NCI-H510A treated with DMSO at 0.1 percent for 48 hours (cell line): Measurements from ENCODE around the gene TBC1D2B.
"Not testable (repeated sequence)": the region's sequence is repeated elsewhere in the genome, so short reads cannot be mapped to it uniquely, and the experiment has no call there.

ENCODE experiments used
- DNase-seq: peaks from one replicate; lab custom pipeline; 2025; lab: John Stamatoyannopoulos, UW

Gene TBC1D2B

GRCh38 chr15:77988347-77989295, 88.9 kb downstream of the TBC1D2B start:
- peak; percentile 20 for DNase-seq

- peak; percentile 37 for DNase-seq
These were observed 89.8 kb downstream of the TBC1D2B start for GRCh38 chr15:77987765-77988136.

DNA sequence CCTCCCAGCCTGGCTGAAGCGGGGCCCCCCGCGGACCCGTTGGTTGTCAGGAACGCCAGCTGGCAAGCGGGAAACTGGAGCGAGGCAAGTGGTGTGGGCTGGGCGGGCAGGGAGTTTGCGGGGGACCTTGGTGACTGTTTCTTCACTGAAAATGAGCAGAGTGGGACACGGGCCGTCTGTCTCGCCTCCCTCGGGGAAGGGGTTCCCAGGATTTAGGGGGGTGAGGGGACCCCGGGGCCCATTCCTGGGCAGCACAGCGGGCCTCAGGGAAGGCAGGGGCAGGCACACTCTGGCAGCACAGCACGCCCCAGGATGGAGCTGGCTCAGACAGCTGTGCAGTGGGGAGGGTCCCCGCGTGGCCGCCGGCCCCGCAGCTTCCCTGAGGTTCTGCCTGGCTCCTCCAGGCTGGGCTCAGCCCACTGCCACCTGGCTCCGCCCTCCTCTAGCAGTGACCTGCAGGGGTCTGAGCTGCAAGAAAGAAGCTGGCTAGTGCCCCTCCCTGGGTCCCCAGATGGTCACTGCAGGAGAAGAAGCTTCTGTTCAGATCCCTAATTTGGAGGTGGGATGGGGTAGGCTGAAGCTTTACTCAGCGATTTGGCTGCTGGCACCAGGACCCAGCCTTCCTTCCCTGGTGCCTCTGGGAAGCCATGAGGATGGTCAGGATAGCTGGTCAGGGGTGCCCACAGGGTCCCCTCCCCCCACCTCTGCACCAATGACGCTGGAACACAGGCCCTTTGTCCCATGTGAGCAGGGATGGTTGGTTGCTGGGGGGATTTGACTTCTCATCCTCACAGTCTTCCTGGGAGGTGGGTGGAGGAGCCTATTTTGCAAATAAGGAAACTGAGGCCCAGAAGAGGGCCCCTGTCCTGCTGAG, 90.4 kb downstream of the TBC1D2B start:
- DNase-seq = no peak

- no peak for DNase-seq
These were observed 91.5 kb downstream of the TBC1D2B start for GRCh38 chr15:77985931-77986480.

DNA sequence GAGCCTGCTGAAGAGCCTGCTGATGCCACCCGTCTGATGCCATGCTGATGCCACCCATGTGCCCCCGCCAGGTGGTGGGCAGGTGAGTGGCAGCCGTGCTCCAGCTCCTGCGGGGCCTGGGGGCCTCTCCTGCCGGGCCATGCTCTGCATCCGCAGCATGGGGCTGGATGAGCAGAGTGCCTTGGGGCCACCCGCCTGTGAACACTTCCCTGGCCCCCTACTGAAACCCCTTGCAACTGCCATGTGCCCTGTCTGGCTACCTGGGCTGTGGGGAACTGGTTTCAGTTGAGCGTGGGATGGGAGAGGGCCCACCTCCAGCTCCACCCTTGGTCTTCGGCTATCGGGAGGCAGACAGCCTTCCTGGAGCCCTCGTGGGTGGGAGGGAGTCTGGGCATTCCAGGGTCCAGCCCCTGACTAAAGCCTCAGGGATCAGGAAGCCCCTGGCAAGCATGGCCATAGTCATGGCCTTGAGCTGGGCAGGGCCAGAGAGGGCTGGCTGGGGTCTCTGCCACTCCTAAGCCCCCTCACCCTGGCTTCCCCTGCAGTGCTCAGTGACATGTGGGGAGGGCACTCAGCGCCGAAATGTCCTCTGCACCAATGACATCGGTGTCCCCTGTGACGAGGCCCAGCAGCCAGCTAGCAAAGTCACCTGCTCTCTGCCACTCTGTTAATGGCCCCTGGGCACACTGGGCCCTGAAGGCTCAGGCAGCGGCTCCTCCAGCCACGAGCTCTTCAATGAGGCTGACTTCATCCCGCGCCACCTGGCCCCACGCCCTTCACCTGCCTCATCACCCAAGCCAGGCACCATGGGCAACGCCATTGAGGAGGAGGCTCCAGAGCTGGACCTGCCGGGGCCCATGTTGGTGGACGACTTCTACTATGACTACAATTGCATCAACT, 92.2 kb downstream of the TBC1D2B start:
- DNase-seq = no peak

GRCh38 chr15:77984446-77984861, 93.1 kb downstream of the TBC1D2B start:
- DNase-seq = no peak

- no peak for DNase-seq
These were observed 93.6 kb downstream of the TBC1D2B start for GRCh38 chr15:77983708-77984445.

DNA sequence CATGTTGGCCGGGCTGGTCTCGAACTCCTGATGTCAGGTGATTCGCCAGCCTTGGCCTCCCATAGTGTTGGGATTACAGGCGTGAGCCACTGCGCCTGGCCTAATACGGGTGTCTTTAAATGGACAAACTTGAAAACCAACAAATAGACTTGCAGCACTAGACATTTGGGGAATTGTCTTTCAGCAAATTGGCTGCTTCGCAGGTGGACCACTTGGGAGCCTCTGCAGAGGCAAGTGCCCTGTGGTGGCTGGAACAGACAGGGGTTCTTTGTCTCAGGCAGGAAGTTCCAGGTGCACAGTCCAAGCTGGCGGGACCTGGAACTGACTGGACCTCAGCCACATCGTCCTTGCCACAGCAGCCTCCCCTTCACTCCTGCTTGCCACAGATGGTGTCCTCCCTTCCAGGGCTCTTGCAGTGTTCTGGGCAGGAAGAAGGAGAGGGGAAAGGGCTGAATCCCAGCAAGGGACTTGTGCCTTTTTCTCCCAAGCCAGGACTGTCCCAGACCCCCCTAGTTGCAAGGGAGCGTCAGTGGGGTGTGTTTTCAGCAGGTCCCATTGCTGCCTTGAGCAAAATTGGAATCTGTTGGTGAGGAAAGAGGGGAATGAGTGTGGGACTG, 94.3 kb downstream of the TBC1D2B start:
- no peak for DNase-seq

GRCh38 chr15:77982127-77982490, 95.4 kb downstream of the TBC1D2B start:
- DNase-seq = no peak

- DNase-seq = no peak
These were observed 96.0 kb downstream of the TBC1D2B start for GRCh38 chr15:77981281-77982126.

DNA sequence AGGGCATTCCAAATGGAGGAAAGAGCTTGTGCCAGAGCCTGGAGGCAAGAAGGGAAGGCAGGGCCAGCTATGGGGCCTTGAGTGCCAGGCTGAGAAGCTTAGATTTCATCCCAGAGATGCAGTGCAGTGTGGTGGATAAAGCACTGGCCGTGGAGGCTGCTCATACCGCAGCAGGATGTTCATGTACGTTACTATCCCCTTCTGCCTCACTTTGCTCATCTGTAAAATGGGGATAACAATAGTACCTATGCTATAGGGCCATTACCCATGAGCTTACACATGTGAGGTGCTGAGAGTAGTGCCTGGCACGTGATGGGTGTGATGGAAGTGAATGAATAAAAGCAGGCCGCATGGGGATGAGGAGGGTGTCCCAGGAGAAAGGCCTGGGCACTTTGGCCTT, 96.8 kb downstream of the TBC1D2B start:
- not testable (repeated sequence) for DNase-seq

DNA sequence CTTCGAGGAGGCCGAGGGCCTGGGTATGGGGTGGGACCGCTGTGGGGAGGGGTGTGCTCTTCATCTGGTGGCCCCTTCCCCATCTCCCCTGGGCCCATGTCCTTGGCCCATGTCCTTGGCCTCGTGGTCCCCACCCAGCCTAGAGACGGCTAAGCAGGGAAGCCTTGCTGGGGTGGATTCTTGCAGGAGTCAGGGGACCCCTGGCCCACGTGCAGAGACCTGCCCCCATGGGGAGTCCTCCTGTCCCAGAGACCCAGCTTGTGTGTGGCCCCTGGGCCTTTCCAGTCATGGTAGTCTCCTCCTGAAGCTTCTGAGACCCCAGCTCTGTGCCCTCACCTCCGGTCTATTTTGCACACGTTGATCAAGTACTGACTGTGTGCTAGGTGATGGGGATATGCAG, 97.4 kb downstream of the TBC1D2B start:
- DNase-seq = no peak

GRCh38 chr15:77979157-77979556, 98.4 kb downstream of the TBC1D2B start:
- DNase-seq = not testable (repeated sequence)

DNA sequence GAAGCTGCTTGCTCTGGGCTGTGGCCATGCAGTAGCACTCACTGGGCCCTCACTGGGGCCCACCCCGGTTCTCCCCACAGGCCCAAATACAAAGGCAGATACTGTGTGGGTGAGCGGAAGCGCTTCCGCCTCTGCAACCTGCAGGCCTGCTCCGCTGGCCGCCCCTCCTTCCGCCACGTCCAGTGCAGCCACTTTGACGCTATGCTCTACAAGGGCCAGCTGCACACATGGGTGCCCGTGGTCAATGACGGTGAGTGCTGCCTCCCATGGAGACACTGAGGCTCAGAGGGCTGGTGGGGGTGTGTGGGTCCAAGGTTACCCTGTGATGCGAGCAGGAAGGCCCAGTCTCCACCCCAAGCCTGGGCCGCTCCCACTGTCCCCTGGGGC, 98.8 kb downstream of the TBC1D2B start:
- not testable (repeated sequence) for DNase-seq

DNA sequence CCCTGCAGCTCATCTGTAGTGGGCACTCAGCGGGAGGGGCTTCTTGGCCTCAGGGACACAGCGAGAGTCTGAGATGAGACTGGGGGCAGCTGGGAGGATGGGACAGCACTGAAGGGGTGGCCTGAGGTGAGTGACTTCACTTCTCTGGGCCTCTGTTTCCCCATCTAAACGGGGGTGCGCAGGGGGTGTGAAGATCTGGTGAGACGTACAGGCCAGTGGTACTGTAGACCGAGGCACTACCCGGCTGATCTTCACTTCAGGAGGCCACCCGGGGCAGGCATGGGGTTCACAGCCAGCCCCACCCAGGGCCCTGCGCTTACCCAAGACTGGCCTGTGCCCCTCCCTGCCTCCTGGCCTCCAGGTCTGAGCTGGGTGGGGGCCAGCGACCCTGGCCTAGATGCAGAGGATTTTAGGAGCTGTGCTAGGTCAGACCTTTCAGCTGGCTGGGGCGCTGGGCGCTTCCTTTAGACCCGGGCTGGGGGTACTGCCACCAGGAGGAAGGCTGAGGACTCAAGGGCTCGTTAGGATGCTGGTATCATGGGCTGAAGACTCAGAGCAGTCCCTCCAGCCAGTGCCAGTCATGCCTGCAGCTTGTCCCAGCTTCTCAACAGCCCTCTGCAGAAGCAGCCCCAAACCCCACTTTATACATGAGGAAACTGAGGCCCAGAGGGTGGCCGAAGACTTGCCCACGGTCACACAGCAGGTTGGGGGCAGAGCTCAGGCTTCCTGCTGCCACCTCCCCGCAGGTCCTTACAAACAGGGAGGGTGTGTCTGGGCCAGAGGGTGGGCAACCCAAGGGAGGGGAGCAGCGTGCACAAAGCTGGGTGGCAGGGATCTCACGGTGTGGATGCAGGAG, 99.4 kb downstream of the TBC1D2B start:
- not testable (repeated sequence) for DNase-seq

DNA sequence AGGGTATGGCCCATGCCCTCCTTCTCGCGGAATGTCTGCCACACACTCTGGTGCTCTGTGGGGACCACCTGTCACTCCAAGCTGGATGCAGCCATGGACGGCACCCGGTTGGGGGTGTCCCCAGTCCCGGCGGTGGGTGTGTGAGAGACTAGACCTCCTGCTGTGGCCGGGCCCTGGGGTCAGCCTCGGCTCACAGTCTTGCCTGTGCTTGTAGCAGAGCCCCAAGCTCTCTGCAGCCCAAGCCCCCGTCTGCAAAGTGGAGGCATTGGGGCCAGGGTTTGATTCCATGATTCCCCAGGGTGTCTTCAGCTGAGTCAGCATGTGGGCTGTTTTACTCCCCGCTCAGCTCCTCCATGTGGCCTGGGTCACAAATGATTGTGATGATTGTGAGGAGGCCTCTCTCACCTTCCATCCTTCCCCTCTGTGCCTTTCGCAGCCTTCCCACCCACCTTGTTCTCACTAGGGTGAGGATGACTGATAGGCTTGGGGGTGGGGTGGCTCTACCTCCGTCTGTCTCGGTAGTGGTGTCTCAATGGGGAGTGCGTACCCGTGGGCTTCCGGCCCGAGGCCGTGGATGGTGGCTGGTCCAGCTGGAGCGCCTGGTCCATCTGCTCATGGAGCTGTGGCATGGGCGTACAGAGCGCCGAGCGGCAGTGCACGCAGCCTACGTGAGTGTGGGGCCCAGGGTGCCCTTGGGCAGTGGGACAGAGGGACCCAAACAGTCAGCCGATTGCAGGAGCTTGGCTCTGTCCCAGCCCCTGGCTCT, 100.6 kb downstream of the TBC1D2B start:
- not testable (repeated sequence) for DNase-seq

- not testable (repeated sequence) for DNase-seq
These were observed 101.4 kb downstream of the TBC1D2B start for GRCh38 chr15:77976095-77976450.
